GM15510 (cell line): Measurements from ENCODE around the gene SRSF2.

ENCODE experiments used
- POLR2A ChIP-seq: IDR thresholded peaks from 3 replicates; pipeline ENCODE4 v1.6.1; 2011; ENCODE audit warnings: borderline replicate concordance; ENCODE audit not compliant: insufficient read length; ENCODE audit errors: extremely low read depth

Gene SRSF2, protein sequence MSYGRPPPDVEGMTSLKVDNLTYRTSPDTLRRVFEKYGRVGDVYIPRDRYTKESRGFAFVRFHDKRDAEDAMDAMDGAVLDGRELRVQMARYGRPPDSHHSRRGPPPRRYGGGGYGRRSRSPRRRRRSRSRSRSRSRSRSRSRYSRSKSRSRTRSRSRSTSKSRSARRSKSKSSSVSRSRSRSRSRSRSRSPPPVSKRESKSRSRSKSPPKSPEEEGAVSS

DNA sequence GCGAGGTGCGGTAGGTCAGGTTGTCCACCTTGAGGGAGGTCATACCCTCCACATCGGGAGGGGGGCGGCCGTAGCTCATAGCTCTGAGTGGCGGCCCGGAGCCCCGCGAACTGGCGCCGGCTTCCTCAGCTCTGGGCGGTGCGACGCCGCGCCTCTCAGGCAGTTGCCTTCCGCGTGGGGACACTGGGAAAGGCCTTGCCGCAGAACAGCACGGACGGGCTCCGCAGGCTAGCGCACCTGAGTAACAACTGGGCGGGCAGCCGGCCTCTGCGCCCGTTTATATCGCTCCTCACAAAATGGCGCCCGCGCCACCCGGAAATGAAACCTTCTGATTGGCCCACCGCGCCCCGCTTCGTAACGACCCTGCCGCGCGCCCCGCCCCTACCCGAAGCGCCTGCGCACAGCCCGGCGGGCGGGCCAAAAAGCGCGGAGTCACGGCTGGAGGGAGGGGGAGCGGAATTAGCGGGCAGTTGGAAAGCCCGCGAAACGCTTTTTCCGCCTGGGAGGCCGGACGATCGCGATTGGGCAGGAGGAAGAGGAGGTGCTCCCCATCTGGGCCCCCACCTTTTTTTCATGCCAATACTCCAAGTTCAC lies at the start of gene SRSF2:
SRSF2 (minus strand) TSS at position 250 of the 594 bp plus-strand sequence; CDS start at position 79, 171 bp downstream.
- TF ChIP-seq POLR2A, result peak; percentile 100

DNA sequence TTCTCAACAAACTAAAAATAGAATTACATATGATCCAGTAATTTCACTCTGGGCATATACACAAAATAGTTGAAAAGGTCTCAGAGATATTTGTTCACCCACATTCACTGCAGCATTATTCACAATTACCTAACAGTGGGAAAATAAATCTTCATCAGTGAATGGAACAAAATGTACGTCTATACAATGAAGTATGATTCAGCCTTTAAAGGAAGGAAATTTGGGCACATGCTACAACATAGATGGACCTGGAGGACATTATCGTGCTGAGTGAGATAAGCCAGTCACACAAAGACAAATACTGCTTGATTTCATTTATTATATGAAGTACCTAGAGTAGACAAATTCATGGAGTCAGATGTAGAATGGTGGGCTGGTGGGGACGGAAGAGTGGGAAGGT lies 47.8 kb upstream of the SRSF2 start:
- TF ChIP-seq POLR2A, result no peak

DNA sequence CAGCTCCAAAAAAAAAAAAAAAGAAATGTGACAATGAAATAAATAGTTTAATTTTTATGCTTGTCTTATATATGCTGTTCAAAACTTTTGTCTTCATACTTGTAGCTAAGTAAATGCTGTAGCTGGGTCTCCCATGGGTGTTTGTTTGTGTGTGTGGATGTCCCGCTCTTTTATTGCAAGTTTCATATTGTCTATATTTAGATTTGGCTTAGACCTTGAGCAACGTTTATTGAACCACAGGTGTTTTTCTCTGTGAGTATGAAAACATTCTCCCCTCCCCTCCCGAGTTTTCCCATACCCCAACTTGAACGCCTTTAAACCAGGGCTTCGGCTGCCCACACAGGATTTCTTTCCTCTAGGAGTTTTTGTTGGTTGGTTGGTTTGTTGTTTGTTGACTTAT lies 46.0 kb upstream of the SRSF2 start:
- no peak for TF ChIP-seq POLR2A

DNA sequence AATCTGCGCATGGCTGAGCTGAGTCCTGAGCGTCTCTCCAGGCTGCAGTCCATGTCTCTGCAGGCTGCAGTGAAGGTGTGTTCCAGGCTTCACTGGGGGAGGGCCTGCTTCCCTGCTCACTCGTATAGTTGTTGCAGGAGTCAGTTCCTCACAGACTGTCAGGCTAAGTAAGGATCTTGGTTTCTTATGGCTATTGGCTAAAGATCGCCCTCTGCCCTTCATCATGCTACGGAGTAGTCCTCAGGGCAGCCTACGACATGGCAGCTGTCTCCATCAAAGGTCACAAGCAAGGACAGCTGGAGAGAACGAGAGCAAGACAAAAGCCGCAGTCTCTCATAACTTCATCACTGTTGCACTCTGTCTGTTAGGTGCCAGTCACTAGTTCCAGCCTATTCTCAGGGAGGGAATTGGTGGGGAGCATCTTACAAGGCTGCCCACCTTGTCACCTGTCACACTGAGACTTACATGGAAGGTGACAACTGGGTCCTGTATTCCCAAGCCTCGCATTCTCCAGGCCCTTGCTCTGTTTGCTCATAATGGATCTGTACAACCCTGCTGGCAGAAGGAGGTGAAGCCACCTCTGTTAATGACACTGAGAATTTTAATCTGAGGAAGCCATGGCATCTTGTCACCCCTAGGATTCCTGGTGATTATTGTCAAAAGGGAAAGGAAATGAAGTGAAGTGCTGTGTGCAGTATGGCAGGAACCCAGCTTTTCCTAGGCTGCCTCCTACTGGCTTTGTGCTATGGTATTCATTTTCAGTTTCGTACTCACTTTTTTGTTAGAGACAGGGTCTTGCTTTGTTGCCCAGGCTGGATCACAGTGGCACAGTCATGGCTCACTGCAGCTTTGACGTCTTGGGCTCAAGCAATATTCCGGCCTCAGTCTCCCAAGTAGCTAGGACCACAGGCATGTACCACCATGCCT lies 44.2 kb upstream of the SRSF2 start:
- no peak for TF ChIP-seq POLR2A

DNA sequence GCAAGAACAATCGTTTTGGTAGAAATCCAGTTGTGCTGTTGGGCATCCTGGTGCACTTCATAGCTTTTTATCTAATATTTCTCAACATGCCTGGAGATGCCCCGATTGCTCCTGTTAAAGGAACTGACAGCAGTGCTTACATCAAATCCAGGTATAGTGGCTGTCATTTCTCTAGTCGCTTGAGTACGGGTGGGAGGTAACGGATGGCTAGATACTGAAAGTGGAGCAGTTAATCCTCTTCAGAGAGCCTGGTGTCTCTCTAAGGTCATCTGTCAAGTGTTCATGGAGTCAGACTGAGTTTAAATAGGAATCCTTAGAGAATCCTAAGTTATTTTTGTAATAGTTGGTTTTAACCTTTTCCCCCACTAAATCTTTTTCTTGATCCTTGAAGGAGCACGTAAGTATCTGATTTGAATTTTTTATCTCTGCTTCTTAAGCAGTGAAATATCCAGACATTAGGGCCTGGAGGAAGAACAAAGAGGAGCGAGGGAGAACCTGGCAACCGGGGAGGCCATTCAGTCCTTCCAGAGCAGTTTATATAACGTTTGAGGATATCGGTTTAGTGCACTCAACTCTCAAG lies 38.0 kb upstream of the SRSF2 start:
- TF ChIP-seq POLR2A, result no peak

DNA sequence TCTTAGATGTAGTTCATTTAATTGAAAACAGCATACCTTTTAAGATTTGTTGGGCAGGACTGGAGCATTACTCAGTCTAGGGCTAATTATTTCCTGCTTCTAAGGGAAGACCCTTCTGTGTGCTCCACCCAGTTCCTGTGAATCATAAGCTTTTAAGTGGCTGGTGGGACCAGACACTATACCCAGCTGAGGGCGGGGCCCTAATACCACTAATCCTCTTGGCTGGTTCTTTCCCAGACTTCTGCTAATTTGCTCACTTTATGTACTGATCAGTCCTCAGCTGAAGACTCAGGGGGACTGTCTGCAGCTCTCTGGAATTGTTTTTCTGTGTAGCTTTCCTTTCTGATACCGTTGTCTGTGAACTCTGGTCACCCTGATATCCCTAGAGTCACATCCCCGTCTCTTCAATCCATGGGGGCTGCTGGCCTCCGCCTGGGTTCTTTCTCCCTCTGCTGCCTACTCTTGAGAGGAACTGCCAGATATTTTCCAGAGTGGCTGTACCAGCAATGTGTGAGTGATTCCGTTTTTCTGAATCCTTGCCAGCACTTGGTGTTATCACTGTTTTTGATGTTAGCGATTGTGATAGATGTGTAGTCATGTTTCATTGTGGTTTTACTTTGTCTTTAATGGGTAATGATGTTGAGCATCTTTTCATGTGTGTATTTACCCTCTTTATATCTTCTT lies 35.9 kb upstream of the SRSF2 start:
- no peak for TF ChIP-seq POLR2A

DNA sequence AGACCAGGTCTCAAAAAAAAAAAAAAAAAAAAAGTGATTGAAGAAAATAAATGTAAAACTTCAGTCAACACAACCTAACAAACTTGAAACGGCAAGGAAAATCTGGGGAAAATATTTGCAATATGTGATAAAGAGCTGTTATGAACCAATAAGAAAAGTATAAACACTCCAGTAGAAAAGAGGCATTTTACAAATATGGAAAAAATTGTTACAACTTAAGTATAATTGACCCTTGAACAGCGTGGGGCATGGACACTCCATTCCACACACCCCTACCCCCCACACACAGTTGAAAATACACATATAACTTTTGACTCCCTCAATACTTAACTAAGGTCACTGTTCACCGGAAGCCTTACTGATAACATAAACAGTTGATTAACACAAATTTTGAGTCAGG lies 21.4 kb upstream of the SRSF2 start:
- no peak for TF ChIP-seq POLR2A

DNA sequence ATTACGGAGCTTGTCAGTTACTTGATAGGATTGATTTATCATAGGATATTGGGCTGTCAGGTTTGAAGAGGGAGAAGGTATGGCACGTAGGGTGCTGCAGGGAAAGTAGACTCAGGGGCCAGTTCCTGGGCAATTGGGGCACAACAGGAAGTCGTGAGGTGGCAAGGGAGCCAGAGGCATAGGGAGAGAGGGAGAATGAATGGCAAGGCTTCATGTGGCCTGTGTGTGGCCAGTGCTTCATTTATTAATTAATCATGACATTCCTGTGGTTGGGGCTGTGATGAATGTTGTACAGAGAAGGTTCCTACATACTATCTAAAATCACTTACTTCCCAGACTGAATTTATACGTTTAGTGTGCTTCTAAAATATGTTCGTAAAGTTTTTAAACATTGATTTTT lies 20.1 kb upstream of the SRSF2 start:
- no peak for TF ChIP-seq POLR2A

DNA sequence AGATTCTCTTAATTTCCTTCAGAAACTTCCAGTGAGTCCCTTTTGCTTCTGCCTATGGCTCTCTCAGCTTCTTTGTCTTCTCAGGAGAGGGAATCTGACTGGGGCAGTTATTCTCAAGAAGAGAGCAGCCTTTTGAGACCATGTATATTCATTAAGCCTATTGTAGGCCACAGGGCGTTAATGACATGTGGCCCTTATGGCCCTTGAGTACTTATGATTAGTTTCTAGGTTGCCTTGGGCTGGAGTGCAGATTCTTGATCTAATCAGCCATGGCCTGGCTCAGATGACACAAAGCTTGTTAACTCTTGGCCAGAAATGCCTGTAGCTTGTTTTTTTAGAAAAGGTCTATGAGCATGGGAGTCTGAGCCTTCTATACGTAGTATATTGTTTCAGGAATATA lies 18.2 kb upstream of the SRSF2 start:
- no peak for TF ChIP-seq POLR2A

DNA sequence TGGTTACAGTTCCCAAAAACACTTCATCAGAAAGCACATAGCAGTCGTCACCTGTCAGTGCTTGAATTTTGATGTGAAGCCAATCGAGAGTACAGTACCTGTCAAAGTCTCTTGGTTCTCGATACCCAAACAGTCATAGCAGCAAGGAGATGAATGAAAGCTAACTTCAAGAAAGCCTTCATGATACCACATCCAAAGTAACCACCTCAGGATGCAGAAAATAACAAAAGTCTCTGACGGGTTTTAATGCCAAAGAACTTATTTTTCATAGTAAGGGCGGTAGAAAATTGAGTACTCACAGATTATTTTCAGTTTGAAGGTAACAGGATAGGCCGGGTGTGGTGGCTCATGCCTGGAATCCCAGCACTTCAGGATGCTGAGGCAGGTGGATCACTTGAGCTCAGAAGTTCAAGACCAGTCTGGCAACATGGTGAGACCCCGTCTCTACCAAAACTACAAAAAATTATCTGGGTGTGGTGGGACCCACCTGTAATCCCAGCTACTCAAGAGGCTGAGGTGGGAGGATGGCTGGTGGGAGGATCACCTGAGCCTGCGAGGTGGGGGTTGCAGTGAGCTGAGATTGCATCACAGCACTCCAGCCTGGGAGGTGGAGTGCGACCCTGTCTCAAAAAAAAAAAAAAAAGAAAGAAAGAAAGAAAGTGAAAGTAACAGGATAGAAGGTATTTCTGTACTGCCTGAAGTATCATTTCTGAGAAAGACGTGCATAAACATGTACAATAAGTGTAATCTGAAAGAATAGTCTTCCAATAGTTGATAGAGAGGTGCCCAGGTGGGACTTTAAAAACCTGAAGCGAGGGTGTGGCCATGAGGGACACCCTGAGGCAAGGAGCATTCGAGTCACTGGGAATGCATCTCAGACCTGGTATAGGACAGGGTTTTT lies 16.2 kb upstream of the SRSF2 start:
- TF ChIP-seq POLR2A, result no peak

DNA sequence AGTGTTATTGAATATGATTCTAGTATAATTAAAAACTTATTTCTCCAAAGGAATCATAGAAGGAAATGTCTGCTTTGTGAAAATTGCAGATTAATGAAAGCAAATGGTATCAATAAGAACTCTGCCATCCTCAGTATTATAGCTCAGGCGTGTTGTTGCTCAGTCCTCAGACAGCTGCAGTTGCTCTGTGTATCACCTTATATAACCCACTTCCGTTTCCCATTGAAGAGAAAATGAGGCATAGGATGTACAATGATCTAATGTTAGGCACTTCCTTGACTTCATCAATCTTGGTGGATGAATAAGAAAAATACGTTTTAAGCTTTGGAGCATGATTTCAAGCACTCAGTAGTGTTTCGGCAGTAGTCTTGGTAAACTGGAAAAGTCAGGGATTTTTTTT lies 14.9 kb upstream of the SRSF2 start:
- no peak for TF ChIP-seq POLR2A

DNA sequence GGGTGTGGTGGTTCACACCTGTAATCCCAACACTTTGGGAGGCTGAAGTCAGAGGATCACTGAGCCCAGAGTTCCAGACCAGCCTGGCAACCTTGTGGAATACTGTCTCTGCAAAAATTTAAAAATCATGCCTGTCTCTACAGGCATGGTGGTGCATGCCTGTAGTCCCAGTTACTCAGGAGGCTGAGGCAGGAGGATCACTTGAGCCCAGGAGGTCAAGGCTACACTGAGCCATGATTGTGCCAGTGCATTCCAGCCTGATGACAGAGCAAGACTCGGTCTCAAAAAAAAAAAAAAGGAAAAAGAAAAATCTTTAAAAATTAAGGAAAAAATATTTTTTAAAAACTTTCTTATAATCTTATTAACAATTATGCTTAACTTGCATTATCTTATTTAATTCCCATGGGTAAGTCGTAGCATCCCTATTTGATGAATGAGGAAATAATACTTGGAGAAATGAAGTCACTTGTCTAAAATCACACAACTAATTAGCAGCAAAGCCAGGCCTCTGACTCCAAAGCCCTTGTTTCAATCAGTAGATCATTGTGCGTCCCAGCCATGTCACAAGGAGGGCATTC lies 14.4 kb upstream of the SRSF2 start:
- no peak for TF ChIP-seq POLR2A

DNA sequence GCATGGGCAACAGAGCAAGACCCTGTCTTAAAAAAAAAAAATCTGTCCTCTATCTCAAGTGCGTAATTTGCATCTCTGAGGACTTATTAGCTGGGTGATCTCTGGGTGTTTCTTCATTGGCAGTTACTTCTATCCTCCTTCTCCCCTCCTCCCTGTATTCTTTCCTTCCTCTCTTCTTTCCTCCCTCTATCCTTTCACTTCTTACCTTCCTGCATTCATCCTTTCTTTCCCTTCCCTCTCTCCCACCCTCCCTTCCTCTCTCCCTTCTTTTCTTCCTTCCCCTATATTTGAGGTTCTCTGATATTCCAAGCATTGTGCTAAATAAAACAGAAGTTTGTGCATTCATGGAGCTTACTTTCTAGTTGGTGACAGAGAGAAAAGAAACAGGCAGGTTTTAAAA lies 11.5 kb upstream of the SRSF2 start:
- no peak for TF ChIP-seq POLR2A
